ENCODE measurements around the gene SNIP1.
A peak's percentile ranks its signal among the peaks of the same experiment; 100 is the strongest.
"Not testable (repeated sequence)": the region's sequence is repeated elsewhere in the genome, so short reads cannot be mapped to it uniquely, and the experiment has no call there.

The SNIP1 gene

DNA sequence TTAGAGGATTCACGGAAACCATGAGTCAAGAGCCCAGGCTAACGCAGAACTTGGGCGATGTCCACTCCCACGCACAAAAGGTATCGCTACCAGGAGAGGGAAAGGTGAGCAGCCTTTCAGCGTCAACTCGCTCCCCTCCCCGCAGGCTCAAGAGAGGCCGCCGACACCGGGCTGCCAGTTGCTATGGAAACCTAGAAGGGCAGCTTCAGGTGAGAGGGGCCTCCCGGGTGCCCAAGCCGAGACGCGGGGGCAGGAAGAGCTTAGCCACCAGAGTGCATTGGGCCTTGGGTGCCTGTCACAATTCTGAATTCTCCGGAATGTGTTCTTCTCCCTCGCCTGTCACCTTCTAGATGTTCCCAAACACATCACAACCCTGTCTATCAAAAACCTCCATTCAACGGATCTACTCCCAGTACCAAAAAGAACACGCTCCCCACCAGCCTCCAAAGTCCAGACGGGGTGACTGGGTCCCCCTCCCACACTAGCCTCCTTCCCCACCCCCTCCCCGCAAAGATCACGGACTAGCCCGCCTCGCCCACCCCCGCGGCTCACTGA, 40.2 kb downstream of the SNIP1 start:
- peak; percentile 39 to 64 (median 58) for DNase-seq (ENCODE audit: low read depth in 3 of 3)

DNA sequence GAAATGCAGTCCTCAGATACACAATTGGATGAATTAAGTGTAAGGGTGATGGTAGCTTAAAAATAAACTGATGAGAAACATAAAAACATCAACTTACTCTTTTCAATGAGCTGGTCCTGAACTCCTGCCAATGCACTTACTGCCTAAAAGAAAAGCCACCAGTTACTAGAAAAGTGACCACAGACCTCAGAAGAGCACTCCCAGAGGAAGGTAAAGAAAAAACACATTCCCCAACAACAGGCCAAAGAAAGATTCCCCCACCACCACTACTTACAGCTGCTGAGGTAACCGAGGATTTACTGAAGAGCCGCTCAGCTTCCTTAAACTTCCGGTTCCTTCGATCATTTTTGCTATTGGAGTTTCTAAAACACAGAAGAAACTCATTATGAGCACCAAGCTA, 44.9 kb downstream of the SNIP1 start:
- no peak for DNase-seq (ENCODE audit: low read depth in 3 of 3)

DNA sequence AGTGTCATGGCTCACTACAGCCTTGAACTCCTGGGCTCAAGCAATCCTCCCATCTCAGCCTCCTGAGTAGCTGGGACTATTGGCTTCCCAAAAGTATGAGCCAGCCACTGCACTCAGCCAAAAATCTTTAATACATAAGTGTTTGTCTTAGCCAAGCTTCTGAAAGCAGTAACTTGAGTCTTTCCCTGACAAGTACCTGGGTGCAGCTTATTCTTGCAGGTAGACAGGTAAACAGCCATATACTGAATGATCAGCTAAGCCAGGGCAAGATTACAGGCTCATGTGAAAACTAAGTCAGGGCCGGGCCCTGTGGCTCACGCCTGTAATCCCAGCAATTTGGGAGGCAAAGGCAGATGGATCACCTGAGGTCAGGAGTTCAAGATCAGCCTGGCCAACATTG, 47.4 kb downstream of the SNIP1 start:
- DNase-seq (ENCODE audit: low read depth in 3 of 3), result no peak

DNA sequence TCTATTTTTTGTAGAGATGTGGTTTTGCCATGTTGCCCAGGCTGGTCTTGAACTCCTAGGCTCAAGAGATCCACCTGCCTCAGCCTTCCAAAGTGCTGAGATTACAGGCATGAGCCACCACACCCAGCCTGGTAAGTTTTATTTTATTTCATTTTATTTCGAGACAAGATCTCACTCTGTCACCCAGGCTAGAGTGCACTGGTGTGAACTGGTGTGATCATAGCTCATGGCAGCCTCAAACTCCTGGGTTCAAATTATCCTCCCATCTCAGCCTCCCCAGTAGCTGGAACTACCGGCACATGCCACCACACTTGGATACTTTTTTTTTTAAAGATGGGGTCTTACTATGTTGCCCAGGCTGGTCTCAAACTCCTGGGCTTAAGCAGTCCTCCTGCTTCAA, 51.3 kb downstream of the SNIP1 start:
- DNase-seq (ENCODE audit: low read depth in 3 of 3), result not testable (repeated sequence)

DNA sequence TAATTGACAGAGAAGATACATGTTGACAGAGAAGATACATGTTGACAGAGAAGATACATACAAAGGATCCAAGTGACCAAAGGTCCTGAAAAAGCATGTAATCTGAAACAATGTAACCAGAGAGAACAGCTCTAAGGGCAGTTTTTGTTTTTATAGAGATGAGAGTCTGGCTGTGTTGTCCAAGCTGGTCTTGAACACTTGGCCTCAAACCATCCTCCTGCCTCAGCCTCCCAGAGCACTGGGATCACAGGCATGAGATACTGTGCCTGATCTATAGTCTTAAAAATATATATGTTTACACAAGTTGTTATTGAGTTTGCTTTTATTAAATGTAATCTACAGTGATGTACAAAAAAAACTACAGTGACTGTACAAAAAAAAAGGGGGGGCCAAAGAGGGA, 52.0 kb downstream of the SNIP1 start:
- no peak for DNase-seq (ENCODE audit: low read depth in 3 of 3)

DNA sequence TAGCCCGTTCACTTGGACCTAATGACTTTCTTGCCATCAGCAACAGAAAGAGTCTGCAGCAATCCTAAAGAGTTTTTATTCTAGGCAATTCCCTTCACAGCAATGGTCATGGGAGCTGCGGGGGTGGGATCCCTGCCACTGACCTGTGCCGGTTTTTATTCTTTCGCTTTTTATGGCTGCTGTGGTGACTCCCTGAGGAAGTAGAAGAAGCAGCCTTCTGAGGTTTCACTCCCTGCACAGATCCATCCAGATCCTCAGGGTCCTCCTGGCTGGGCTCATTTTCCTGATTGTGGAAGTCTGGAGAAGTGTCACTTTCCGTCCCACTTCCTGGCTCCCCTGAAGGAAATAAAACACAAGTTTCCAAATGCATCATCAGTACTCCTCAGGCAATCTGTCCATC, 52.4 kb downstream of the SNIP1 start:
- DNase-seq (ENCODE audit: low read depth in 3 of 3), result no peak

DNA sequence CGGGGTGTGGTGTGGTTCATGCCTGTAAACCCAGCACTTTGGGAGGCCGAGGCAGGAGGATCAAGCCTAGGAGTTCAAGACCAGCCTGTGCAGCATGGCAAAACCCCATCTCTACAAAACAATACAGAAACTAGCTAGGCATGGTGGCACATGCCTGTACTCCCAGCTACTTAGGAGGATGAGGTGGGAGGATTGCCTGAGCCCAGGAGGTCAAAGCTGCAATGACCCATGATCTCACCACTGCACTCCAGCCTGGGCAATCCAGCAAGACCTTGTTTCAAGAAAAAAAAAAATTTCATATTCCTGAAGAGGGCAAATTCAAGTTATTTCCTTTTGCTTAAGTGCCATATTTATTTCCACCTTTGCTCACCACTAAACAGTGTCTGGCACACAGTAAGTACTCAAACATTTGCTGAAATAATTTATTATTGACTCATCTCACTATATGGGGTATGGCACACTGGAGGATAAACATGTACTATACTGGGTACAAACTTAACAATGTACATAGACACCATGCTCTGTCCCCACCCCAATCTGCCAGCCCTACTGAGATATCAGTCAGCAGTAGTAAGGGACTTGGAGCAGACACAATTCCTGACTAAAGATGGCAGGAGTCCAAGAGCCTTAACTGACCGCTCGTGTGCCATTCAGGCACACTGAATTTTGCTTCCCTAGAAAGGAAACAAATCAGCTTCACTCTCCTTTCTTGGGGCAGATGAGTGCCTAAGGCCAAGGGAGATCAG, 55.0 kb downstream of the SNIP1 start:
- DNase-seq (ENCODE audit: low read depth in 3 of 3), result no peak

DNA sequence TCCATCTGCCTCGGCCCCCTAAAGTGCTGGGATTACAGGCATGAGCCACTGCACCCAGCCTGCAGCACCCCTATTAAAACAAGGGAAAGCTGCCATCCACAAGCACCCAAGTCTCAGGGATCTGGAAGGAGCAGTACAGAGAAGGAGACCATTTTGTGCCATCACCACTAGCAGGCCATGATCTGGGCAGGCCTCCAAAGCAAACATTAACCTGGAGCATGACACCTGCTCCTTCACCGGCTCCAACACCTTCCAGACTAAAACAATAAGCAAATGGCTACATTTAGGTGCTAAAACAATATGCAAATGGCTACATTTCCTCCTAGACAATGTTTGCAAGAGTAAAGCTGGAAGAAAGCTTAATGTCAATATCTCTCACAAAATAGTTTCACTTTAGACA, 56.3 kb downstream of the SNIP1 start:
- no peak for DNase-seq (ENCODE audit: low read depth in 3 of 3)

DNA sequence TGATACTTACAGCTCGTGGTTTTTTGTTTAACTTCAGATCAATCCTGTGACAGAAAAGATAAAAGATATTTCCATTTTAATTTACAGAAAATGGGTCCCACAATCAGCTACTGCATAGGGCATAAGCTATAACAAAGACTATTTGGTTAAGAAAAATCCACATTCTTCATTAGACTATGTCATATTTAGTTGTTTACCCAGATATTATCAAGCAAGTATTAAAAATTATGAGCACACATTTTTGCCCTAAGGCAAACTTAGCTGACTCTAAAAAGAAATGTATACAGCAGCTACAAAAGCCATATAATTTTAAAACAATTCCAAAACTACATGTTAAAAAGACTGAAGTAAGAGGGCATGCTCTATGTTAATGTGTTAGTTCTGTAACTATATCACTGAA, 58.2 kb downstream of the SNIP1 start:
- DNase-seq (ENCODE audit: low read depth in 3 of 3), result no peak

DNA sequence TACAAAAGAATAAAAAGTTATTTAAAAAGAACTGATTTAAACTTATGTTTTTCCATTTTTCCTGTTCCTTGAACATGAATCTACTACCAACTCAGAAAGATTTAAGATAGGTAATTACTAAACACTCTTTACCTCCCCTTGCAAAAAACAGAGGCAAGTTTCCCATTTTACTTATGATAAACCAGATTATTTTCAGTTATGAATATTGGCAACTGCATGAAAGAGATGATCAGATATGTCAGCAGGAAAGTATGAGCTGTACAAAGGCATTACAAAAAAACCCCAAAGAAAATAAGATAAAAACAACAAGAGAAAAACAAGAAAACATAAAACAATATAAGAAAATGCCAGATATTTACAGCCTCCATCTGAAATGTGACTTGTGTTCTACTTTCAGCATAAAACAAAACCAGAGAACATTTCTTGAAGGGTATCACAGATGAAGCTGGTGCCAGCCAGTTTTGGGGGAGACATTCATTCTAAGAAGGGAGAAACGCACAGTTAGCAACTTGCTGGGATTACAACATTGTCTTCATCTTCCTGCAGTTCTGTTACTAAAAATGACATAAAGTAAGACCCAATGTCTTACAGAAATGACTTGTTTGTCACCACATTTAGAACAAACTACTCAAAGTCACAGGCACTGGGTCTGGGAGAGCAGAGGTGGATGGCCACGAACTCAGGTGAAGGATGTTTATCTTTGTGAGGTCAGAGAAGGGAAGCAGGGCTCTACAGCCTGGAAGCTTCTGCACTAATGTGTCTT, 60.6 kb downstream of the SNIP1 start:
- no peak for DNase-seq (ENCODE audit: low read depth in 3 of 3)

DNA sequence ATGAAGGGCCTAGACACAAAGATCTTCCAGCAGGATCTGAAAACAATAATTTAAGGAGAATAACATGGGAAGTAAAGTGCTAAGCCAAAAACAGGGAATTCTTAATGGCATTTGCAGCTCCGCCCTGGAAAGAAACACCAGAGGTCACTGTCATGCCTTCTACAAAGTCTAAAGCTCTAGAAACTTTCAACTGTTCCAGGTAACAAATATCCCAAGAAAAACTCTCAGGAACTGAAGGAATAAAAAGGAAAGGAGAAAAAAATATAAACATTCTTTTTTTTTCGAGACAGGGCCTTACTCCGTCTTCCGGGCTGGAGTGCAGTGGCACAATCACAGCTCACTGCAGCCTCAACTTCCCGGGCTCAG, 66.5 kb downstream of the SNIP1 start:
- no peak for DNase-seq (ENCODE audit: low read depth in 3 of 3)

DNA sequence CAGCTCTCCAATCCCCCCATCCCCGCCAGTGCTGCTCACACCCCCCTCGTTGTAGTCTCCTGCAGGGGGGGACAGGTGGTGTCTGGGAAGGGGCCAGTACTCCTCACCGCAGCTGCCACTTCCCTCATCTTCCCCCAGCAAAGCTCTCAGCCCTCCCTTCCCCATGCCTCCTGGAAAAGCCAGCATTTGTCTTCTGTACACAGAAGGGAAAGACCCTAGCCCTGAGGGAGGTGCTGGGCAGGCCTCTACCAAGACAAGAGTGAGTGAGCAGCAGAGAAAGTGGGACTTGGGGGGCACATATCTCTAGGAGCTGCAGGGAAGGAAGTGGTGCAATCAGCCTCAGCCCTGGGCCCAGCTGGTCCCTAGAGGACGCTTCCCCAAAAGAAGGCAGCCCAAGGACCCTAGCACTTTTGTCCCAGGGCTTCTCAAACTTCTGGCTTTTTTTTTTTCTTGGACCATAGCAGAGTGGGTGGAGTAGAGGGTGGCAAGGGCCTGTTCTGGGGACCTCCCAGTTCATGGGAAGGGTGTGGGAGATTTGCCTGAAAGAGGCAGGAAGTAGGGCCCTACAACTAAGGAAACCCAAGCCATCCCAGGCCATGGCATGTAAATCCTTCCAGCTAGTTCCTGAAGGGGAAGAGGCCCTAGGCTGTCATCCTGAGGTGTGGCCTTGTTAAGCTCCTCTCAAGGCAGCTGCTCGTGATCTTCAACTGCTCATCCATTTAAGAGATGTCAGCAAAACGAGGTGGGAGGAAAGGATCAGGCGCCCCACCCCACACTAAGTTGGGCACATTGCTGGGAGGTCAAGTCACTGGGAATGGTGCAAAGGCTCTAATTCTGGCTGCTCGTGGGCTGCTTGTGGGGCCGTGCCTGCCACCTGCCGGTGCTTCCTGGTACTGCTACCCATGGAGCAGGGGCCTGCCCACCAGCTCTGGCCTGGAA, 67.1 kb downstream of the SNIP1 start:
- DNase-seq (ENCODE audit: low read depth in 3 of 3), result peak in 2 of 3 donors; percentile 51 to 68

DNA sequence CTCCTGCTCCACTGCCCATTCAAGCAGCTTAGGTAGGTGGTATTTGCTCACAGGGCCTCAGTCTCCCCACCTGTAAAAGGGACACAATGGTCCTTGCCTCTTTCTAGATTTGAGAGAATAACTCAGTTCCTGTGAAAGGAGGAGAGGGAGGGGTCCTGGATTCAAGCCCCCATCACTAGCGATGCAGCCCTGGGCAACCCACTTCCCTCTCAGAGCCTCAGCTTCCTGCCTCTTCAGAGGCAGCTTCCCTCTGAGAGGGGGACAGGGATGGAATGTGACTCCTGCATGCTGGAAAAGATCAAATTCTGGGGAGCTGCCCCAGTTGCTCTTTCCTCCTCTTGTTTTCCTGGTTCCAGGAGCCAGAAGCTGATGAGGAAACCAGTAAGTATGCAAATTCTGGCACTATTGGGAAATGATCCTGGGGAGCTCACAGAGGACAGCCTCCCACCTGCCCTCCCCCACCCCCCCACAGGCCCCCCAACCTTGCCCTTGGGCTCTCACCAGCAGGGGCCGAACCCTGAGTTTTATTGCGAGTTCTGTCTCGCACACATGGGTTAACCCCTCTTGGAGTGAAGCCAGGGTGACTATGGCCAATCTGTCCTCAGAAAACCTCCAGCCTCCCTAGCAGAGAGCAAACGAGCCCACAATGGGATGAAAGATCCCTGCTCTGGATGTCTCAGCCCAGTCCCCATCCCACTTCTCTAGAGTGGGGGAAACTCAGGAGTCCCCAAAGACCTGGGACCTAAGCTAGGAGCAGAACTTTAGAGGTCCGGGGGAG, 68.0 kb downstream of the SNIP1 start:
- no peak for DNase-seq (ENCODE audit: low read depth in 3 of 3)
